H1 (cell line): ENCODE data around the gene ALG6. TPM values are rescaled to one million over a fixed set of nuclear protein-coding genes. Genes with fewer than 3 reads are reported as not detected.

ENCODE experiments used
- CTCF ChIA-PET: fragments of 300-600 bp; sonication (Branson Sonifier 250); formaldehyde crosslinking; loops from one replicate; lab custom pipeline; 2021; ENCODE audit not compliant: partially characterized antibody; lab: Charles Lee
- POLR2A ChIA-PET: fragments of 300-600 bp; sonication (Branson Sonifier 250); formaldehyde crosslinking; loops from one replicate; lab custom pipeline; 2021; ENCODE audit warnings: inconsistent platforms; ENCODE audit not compliant: partially characterized antibody; lab: Charles Lee
- DNase-seq, 2 experiments: peaks; one replicate each; pipeline versions ENCODE4 v3.0.0 to v3.0.0-alpha.2; 2010 to 2022; ENCODE audit warnings: low spot score in 2 of 2, low read depth in 1 of 2, mixed read lengths in 1 of 2
- FAIRE-seq: peaks from 2 replicates; lab custom pipeline; 2011; peaks lifted over from hg19 to GRCh38; lab: Jason Lieb, UNC
- H2AFZ ChIP-seq: 2 replicates; pipeline ENCODE4 v1.8.1; 2012; ENCODE audit warnings: low read length, inconsistent platforms
- H2AK5ac ChIP-seq: 2 replicates; pipeline ENCODE4 v1.6.1; 2013; ENCODE audit warnings: low read depth, low read length
- H2BK120ac ChIP-seq: replicated peaks from 2 replicates; pipeline ENCODE3; 2013; ENCODE audit warnings: low read depth, low read length, inconsistent platforms
- H2BK12ac ChIP-seq: 2 replicates; pipeline ENCODE4 v1.6.1; 2013; ENCODE audit warnings: low read depth, low read length
- H2BK15ac ChIP-seq: 2 replicates; pipeline ENCODE4 v1.6.1; 2013; ENCODE audit warnings: low read length
- H2BK20ac ChIP-seq: 2 replicates; pipeline ENCODE4 v1.6.1; 2013; ENCODE audit warnings: low read length
- H2BK5ac ChIP-seq: 2 replicates; pipeline ENCODE4 v1.6.1; 2013; ENCODE audit warnings: low read depth, low read length
- H3K14ac ChIP-seq: 2 replicates; pipeline ENCODE4 v1.6.1; 2013; ENCODE audit warnings: inconsistent platforms; ENCODE audit not compliant: insufficient read length
- H3K18ac ChIP-seq: 2 replicates; pipeline ENCODE4 v1.6.1; 2013; ENCODE audit warnings: low read length; ENCODE audit errors: extremely low read depth
- H3K23ac ChIP-seq: 2 replicates; pipeline ENCODE4 v1.6.1; 2013; ENCODE audit warnings: inconsistent platforms; ENCODE audit not compliant: insufficient read length
- H3K23me2 ChIP-seq: 2 replicates; pipeline ENCODE4 v1.6.1; 2013; ENCODE audit warnings: low read depth, low read length
- H3K27ac ChIP-seq: 2 replicates; pipeline ENCODE4 v1.6.1; 2011; ENCODE audit warnings: low read depth, low read length, inconsistent platforms
- H3K27me3 ChIP-seq, 4 experiments: replicated peaks in 1 of 4; 1 replicate in 1 of 4; 2 replicates in 3 of 4; pipeline versions ENCODE4 v1.6.1 to v1.8.1; 2011 to 2013; ENCODE audit warnings: low read length in 3 of 4, mild to moderate bottlenecking in 3 of 4, inconsistent platforms in 2 of 4, mixed read lengths in 2 of 4, moderate library complexity in 1 of 4; ENCODE audit not compliant: control insufficient read depth in 3 of 4, insufficient read depth in 3 of 4; ENCODE audit errors: extremely low read depth in 1 of 4
- H3K36me3 ChIP-seq, 4 experiments: 2 replicates each; pipeline versions ENCODE4 v1.6.1 to v1.8.1; 2011 to 2013; ENCODE audit warnings: mild to moderate bottlenecking in 4 of 4, low read length in 3 of 4, moderate library complexity in 2 of 4, control low read depth in 1 of 4, inconsistent platforms in 1 of 4; ENCODE audit not compliant: insufficient read depth in 4 of 4, control insufficient read depth in 2 of 4
- H3K4ac ChIP-seq: replicated peaks from 2 replicates; pipeline ENCODE3; 2013; ENCODE audit warnings: low read length, low read depth, mixed read lengths, inconsistent platforms; ENCODE audit not compliant: insufficient read length
- H3K4me1 ChIP-seq, 4 experiments: replicated peaks in 1 of 4; 1 replicate in 1 of 4; 2 replicates in 3 of 4; pipeline versions ENCODE4 v1.6.1 to v1.8.1; 2011 to 2013; ENCODE audit warnings: low read length in 3 of 4, inconsistent platforms in 2 of 4, mixed read lengths in 1 of 4; ENCODE audit not compliant: insufficient read depth in 4 of 4, control insufficient read depth in 3 of 4
- H3K4me2 ChIP-seq, 2 experiments: 2 replicates each; pipeline versions ENCODE4 v1.6.1 to v1.8.1; 2011 to 2013; ENCODE audit warnings: low read depth in 2 of 2, low read length in 2 of 2, control low read depth in 1 of 2, inconsistent platforms in 1 of 2, mild to moderate bottlenecking in 1 of 2; ENCODE audit not compliant: insufficient read depth in 1 of 2
- H3K4me3 ChIP-seq, 4 experiments: fragments of 200-600, 300-600 bp in 1 of 4; sonication (generic), shearing (Covaris generic), sonication (Bioruptor Twin) in 1 of 4; 2 replicates each; pipeline versions ENCODE4 v1.5.1 to v1.8.1; 2011 to 2016; ENCODE audit warnings: low read length in 4 of 4, low read depth in 3 of 4, control low read depth in 2 of 4, inconsistent platforms in 2 of 4, mild to moderate bottlenecking in 2 of 4, mixed read lengths in 1 of 4, moderate library complexity in 1 of 4; ENCODE audit not compliant: insufficient read depth in 2 of 4; ENCODE audit errors: extremely low read depth in 1 of 4
- H3K56ac ChIP-seq: replicated peaks from 2 replicates; pipeline ENCODE3; 2013; ENCODE audit warnings: low read depth, mild to moderate bottlenecking, mixed read lengths, low read length, inconsistent platforms; ENCODE audit not compliant: insufficient read length
- H3K79me1 ChIP-seq: 2 replicates; pipeline ENCODE4 v1.6.1; 2013; ENCODE audit warnings: low read depth, low read length, control low read depth
- H3K79me2 ChIP-seq, 2 experiments: 2 replicates each; pipeline versions ENCODE4 v1.6.1 to v1.8.1; 2012 to 2013; ENCODE audit warnings: low read length in 2 of 2, mild to moderate bottlenecking in 2 of 2, inconsistent platforms in 1 of 2; ENCODE audit not compliant: insufficient read depth in 2 of 2, control insufficient read depth in 1 of 2
- H3K9ac ChIP-seq, 4 experiments: replicated peaks in 1 of 4; 1 replicate in 1 of 4; 2 replicates in 3 of 4; pipeline versions ENCODE4 v1.6.1 to v1.8.1; 2011 to 2013; ENCODE audit warnings: low read depth in 3 of 4, low read length in 3 of 4, control low read depth in 2 of 4, mild to moderate bottlenecking in 2 of 4, moderate library complexity in 2 of 4, inconsistent platforms in 1 of 4; ENCODE audit errors: extremely low read depth in 1 of 4
- H3K9me3 ChIP-seq, 2 experiments: 2 replicates each; pipeline versions ENCODE4 v1.6.1 to v1.8.1; 2012 to 2013; ENCODE audit warnings: mild to moderate bottlenecking in 2 of 2, moderate library complexity in 2 of 2, control low read depth in 1 of 2, inconsistent platforms in 1 of 2, low read depth in 1 of 2, low read length in 1 of 2, mixed read lengths in 1 of 2; ENCODE audit not compliant: insufficient read depth in 2 of 2
- H4K20me1 ChIP-seq, 2 experiments: replicated peaks in 1 of 2; 2 replicates each; pipeline versions ENCODE3 to v1.8.1; 2011 to 2013; ENCODE audit warnings: inconsistent platforms in 2 of 2, low read length in 2 of 2, mild to moderate bottlenecking in 1 of 2; ENCODE audit not compliant: insufficient read depth in 2 of 2, control insufficient read depth in 1 of 2
- H4K5ac ChIP-seq: 2 replicates; pipeline ENCODE4 v1.6.1; 2013; ENCODE audit warnings: low read length, low read depth, mixed read lengths, inconsistent platforms; ENCODE audit not compliant: insufficient read length
- H4K8ac ChIP-seq: 2 replicates; pipeline ENCODE4 v1.8.0; 2013; ENCODE audit warnings: mild to moderate bottlenecking, moderate library complexity, low read length, inconsistent platforms; ENCODE audit not compliant: insufficient read depth; ENCODE audit errors: extremely low read depth
- H4K91ac ChIP-seq: replicated peaks from 2 replicates; pipeline ENCODE3; 2013; ENCODE audit warnings: low read length, mixed read lengths, inconsistent platforms; ENCODE audit not compliant: insufficient read length
- ASH2L ChIP-seq: fragments of 200-600, 300-600 bp; sonication (generic); IDR thresholded peaks from one replicate; pipeline ENCODE4 v1.7.1; 2017; ENCODE audit warnings: low read length
- CREB1 ChIP-seq: IDR thresholded peaks from 2 replicates; pipeline ENCODE4 v1.6.1; 2012; ENCODE audit warnings: inconsistent platforms
- EGR1 ChIP-seq: IDR thresholded peaks from 2 replicates; pipeline ENCODE4 v1.6.1; 2011; ENCODE audit warnings: low read depth, low read length, borderline replicate concordance
- EP300 ChIP-seq, 2 experiments: IDR thresholded peaks; 1 replicate in 1 of 2; 2 replicates in 1 of 2; pipeline ENCODE4 v1.6.1; 2011 to 2012; ENCODE audit warnings: low read depth in 2 of 2, low read length in 2 of 2, mild to moderate bottlenecking in 2 of 2, borderline replicate concordance in 1 of 2, inconsistent platforms in 1 of 2, moderate library complexity in 1 of 2
- EZH2 ChIP-seq: fragments of 200-600 bp; sonication (generic); IDR thresholded peaks from 2 replicates; pipeline ENCODE4 v1.7.1; 2012; ENCODE audit warnings: low read depth, mild to moderate bottlenecking, moderate library complexity, low read length, inconsistent platforms; ENCODE audit not compliant: severe bottlenecking
- GTF2F1 ChIP-seq: IDR thresholded peaks from 2 replicates; pipeline ENCODE4 v1.6.1; 2012; ENCODE audit warnings: low read depth, low read length, improper control_type of control experiment, borderline replicate concordance
- KDM1A ChIP-seq: fragments of 200-600, 300-600 bp; sonication (generic); IDR thresholded peaks from 2 replicates; pipeline ENCODE4 v1.7.1; 2016; ENCODE audit warnings: mild to moderate bottlenecking, low read length, borderline replicate concordance
- POLR2A ChIP-seq, 2 experiments: IDR thresholded peaks; 1 replicate in 1 of 2; 2 replicates in 1 of 2; pipeline ENCODE4 v1.6.1; 2011; ENCODE audit warnings: low read depth in 2 of 2, low read length in 2 of 2, mild to moderate bottlenecking in 2 of 2; ENCODE audit errors: control extremely low read depth in 1 of 2
- SIRT6 ChIP-seq: IDR thresholded peaks from one replicate; pipeline ENCODE4 v1.7.1; 2012; ENCODE audit warnings: low read length, inconsistent platforms
- SP1 ChIP-seq: IDR thresholded peaks from 2 replicates; pipeline ENCODE4 v1.6.1; 2011; ENCODE audit warnings: low read depth, low read length
- SP4 ChIP-seq: IDR thresholded peaks from 2 replicates; pipeline ENCODE4 v1.6.1; 2012; ENCODE audit warnings: low read length, inconsistent platforms
- ZNF274 ChIP-seq: IDR thresholded peaks from 2 replicates; pipeline ENCODE4 v1.7.0; 2012; ENCODE audit warnings: low read length, borderline replicate concordance; ENCODE audit errors: extremely low read depth
- WGBS, 2 experiments: shearing (Covaris generic) in 1 of 2; methylation state at CpG; one replicate each; pipeline versions ENCODE4 v1.1.6 to v1.1.7; 2013 to 2015; ENCODE audit warnings: low lambda C conversion rate in 2 of 2, mixed read lengths in 2 of 2, inconsistent platforms in 1 of 2, low coverage in 1 of 2, missing lambda C conversion rate in 1 of 2; ENCODE audit not compliant: insufficient replicate concordance in 2 of 2, insufficient coverage in 1 of 2, insufficient read length in 1 of 2; ENCODE audit errors: extremely low coverage in 1 of 2, missing lambda C conversion rate in 1 of 2; 5-methylcytosine and 5-hydroxymethylcytosine counted together
- polyA plus RNA-seq, 7 experiments: library from polyadenylated mRNA; depleted of rRNA in 3 of 7; stranded (reverse) in 5 of 7; unstranded in 2 of 7; fragments of >200 nt in 5 of 7; fragments of 200-250 nt in 2 of 7; gene quantifications; 1 replicate in 5 of 7; 2 replicates in 1 of 7; 4 replicates in 1 of 7; pipeline versions ENCODE4 v1.2.1 to v1.2.3, GENCODE V29; 2011 to 2013; ENCODE audit warnings: missing spikeins in 2 of 7, mixed read lengths in 2 of 7
- total RNA-seq: library from RNA; stranded (reverse); fragmentation: NEBNext Ultra II Directional; extraction: Animal tissue kit (Norgen Biotek cat#: 25700); gene quantifications from 2 replicates; pipeline ENCODE4 v1.2.1, GENCODE V29; 2021

The ALG6 gene
- total and polyA plus RNA-seq, 2 of the 8 experiments (the other 6 are each of a cell fraction or from before 2014, with no cell fraction given) = 17.8 to 26.8 TPM

- Histone ChIP-seq H3K36me3 (no peaks in the 10 kb centered on the region), H3K23ac (no peak overlapping the region), H3K27me3 (no peaks in the 10 kb centered on the region), H3K27ac (no peak overlapping the region), H3K14ac (no peak overlapping the region), H2BK120ac (no peak overlapping the region), H4K5ac (no peak overlapping the region), H2BK5ac (no peak overlapping the region), H2BK20ac (no peak overlapping the region), H2AFZ (no peak overlapping the region), H3K79me1 (no peaks in the 10 kb centered on the region), H3K23me2 (no peaks in the 10 kb centered on the region), H3K9me3 (no peaks in the 10 kb centered on the region), H4K91ac (no peak overlapping the region), H3K4me3 (no peak overlapping the region), H3K9ac (no peak overlapping the region), H3K79me2 (no peaks in the 10 kb centered on the region), H4K20me1 (no peaks in the 10 kb centered on the region), H2BK12ac (no peak overlapping the region), H2BK15ac (no peak overlapping the region), H2AK5ac (no peak overlapping the region), H4K8ac (no peak overlapping the region), H3K56ac (no peak overlapping the region), H3K4me2 (no peak overlapping the region), H3K4ac (no peak overlapping the region), H3K4me1 (no peaks in the 10 kb centered on the region), H3K18ac (no peak overlapping the region)
- FAIRE-seq (no peak), DNase-seq (no peak)
- POLR2A ChIA-PET = no interaction called here
- no peak for TF ChIP-seq EP300 (IDR thresholded peaks at IDR 0.05; ENCODE audit: borderline replicate concordance in 1 of 2, low read depth in 2 of 2, low read length in 2 of 2)
- no peak for TF ChIP-seq KDM1A
- TF ChIP-seq POLR2A (IDR thresholded peaks at IDR 0.05; ENCODE audit: control extremely low read depth in 1 of 2, low read depth in 2 of 2, low read length in 2 of 2) = no peak
- TF ChIP-seq SP4 = no peak
- TF ChIP-seq EGR1 = no peak
- no peak for TF ChIP-seq CREB1
- no peak for TF ChIP-seq GTF2F1
- no peak for TF ChIP-seq SP1
- TF ChIP-seq ASH2L = no peak
- TF ChIP-seq SIRT6 = no peak
- TF ChIP-seq EZH2 = no peak
- no peak for TF ChIP-seq ZNF274
- CTCF ChIA-PET = interaction anchor here (0.6 to 1.1 kb wide), 3 partner anchors 10 to 424 kb away, joined by 3 to 4 read pairs (median 3); no protein-coding TSS in a partner anchor
- 97% methylated on average over 2 of the region's 2 CpGs; no CpG with 5 or more reads in 1 of the 2 experiments for WGBS, 2 experiments
These were observed 85.8 kb downstream of the ALG6 start for GRCh38 chr1:63453232-63453631.
